Endothelial cell of umbilical vein (primary cell): ENCODE data around the gene GNPTAB. TPM values are rescaled to one million over a fixed set of nuclear protein-coding genes. Genes with fewer than 3 reads are reported as not detected.

Experiments
- BruUV-seq: library from RNA; stranded (reverse); fragments of 400-500 nt; replicated peaks from 2 replicates; lab custom pipeline; 2021; lab: Mats Ljungman, UMichigan
- CTCF ChIA-PET: fragments of 300-600, 350-600 bp; sonication (Branson Sonifier 250); formaldehyde crosslinking; loops from one replicate; lab custom pipeline; 2021; ENCODE audit warnings: antibody characterized with exemption, inconsistent platforms; lab: Charles Lee
- POLR2A ChIA-PET: fragments of 300-600, 350-600 bp; sonication (Branson Sonifier 250); formaldehyde crosslinking; loops from one replicate; lab custom pipeline; 2021; ENCODE audit warnings: antibody characterized with exemption, inconsistent platforms; lab: Charles Lee
- DNase-seq: peaks from one replicate; pipeline ENCODE4 v3.0.0-alpha.2; 2011; ENCODE audit warnings: low read depth, low spot score
- FAIRE-seq: peaks from 2 replicates; lab custom pipeline; 2011; peaks lifted over from hg19 to GRCh38; lab: Jason Lieb, UNC
- H2AFZ ChIP-seq: 2 replicates; pipeline ENCODE4 v1.6.0; 2012; ENCODE audit warnings: low read depth, low read length, control low read depth, inconsistent platforms
- H3K27ac ChIP-seq: 2 replicates; pipeline ENCODE4 v1.5.1; 2011; ENCODE audit warnings: low read depth, mild to moderate bottlenecking, control low read depth, low read length, moderate library complexity; ENCODE audit not compliant: insufficient read depth
- H3K27me3 ChIP-seq, 2 experiments: 2 replicates each; pipeline versions ENCODE4 v1.6.0 to v1.6.1; 2011; ENCODE audit warnings: low read length in 2 of 2, mixed read lengths in 1 of 2; ENCODE audit not compliant: control insufficient read depth in 2 of 2, insufficient read depth in 2 of 2
- H3K36me3 ChIP-seq, 2 experiments: 2 replicates in 1 of 2; 3 replicates in 1 of 2; pipeline ENCODE4 v1.5.1; 2011; ENCODE audit warnings: low read length in 2 of 2, mild to moderate bottlenecking in 1 of 2, moderate library complexity in 1 of 2; ENCODE audit not compliant: control insufficient read depth in 2 of 2, insufficient read depth in 2 of 2; ENCODE audit errors: extremely low read depth in 1 of 2
- H3K4me1 ChIP-seq: 3 replicates; pipeline ENCODE4 v1.5.1; 2011; ENCODE audit warnings: mild to moderate bottlenecking, low read length; ENCODE audit not compliant: control insufficient read depth, insufficient read depth; ENCODE audit errors: extremely low read depth
- H3K4me2 ChIP-seq: 2 replicates; pipeline ENCODE4 v1.6.1; 2011; ENCODE audit warnings: low read length, control low read depth, mixed read lengths; ENCODE audit not compliant: insufficient read depth
- H3K4me3 ChIP-seq, 3 experiments: fragments of 200-600 bp in 1 of 3; sonication (generic), shearing (Covaris generic) in 1 of 3; replicated peaks in 1 of 3; 2 replicates each; pipeline ENCODE4 v1.5.1; 2011 to 2016; ENCODE audit warnings: control low read depth in 3 of 3, low read length in 3 of 3, mild to moderate bottlenecking in 2 of 3, inconsistent platforms in 1 of 3, low read depth in 1 of 3, moderate library complexity in 1 of 3; ENCODE audit not compliant: insufficient read depth in 1 of 3
- H3K79me2 ChIP-seq: 2 replicates; pipeline ENCODE4 v1.6.0; 2012; ENCODE audit warnings: low read length, inconsistent platforms; ENCODE audit not compliant: control insufficient read depth, insufficient read depth
- H3K9ac ChIP-seq: replicated peaks from 2 replicates; pipeline ENCODE3; 2011; ENCODE audit warnings: low read length, control low read depth; ENCODE audit not compliant: insufficient read depth; ENCODE audit errors: extremely low read depth
- H3K9me1 ChIP-seq: replicated peaks from 3 replicates; pipeline ENCODE4 v1.6.0; 2011; ENCODE audit warnings: mild to moderate bottlenecking, low read length; ENCODE audit not compliant: control insufficient read depth, insufficient read depth; ENCODE audit errors: extremely low read depth
- H3K9me3 ChIP-seq: replicated peaks from 2 replicates; pipeline ENCODE4 v1.5.1; 2012; ENCODE audit warnings: low read length, inconsistent platforms; ENCODE audit not compliant: control insufficient read depth, insufficient read depth
- H4K20me1 ChIP-seq: replicated peaks from 2 replicates; pipeline ENCODE3; 2011; ENCODE audit warnings: mild to moderate bottlenecking, low read length; ENCODE audit not compliant: control insufficient read depth, insufficient read depth; ENCODE audit errors: extremely low read depth
- CTCF ChIP-seq, 2 donors: IDR thresholded peaks; 1 replicate in 1 of 2; 2 replicates in 1 of 2; pipeline ENCODE4 v1.5.1; 2011; ENCODE audit warnings: low read length in 2 of 2, mild to moderate bottlenecking in 2 of 2, moderate library complexity in 2 of 2, control low read depth in 1 of 2, inconsistent platforms in 1 of 2, low read depth in 1 of 2; ENCODE audit not compliant: insufficient read depth in 1 of 2; ENCODE audit errors: extremely low read depth in 1 of 2
- EZH2 ChIP-seq: IDR thresholded peaks from 2 replicates; pipeline ENCODE4 v1.6.1; 2012; ENCODE audit warnings: borderline replicate concordance, low read depth, mild to moderate bottlenecking, moderate library complexity, low read length, inconsistent platforms; ENCODE audit not compliant: severe bottlenecking
- FOS ChIP-seq: IDR thresholded peaks from 2 replicates; pipeline ENCODE4 v1.6.1; 2011; ENCODE audit warnings: mild to moderate bottlenecking, low read length, moderate library complexity, borderline replicate concordance; ENCODE audit not compliant: insufficient read depth
- GATA2 ChIP-seq: IDR thresholded peaks from 2 replicates; pipeline ENCODE4 v1.7.0; 2011; ENCODE audit warnings: low read depth, mild to moderate bottlenecking, moderate library complexity, mixed read lengths, low read length; ENCODE audit not compliant: insufficient read length, insufficient read depth
- JUN ChIP-seq: IDR thresholded peaks from 2 replicates; pipeline ENCODE4 v1.6.1; 2011; ENCODE audit warnings: borderline replicate concordance, low read depth; ENCODE audit not compliant: insufficient read length, insufficient read depth
- MAX ChIP-seq: IDR thresholded peaks from 2 replicates; pipeline ENCODE4 v1.6.1; 2011; ENCODE audit not compliant: insufficient read depth, insufficient read length
- MYC ChIP-seq: IDR thresholded peaks from one replicate; pipeline ENCODE4 v1.6.1; 2011; ENCODE audit warnings: mild to moderate bottlenecking, low read depth, low read length
- POLR2A ChIP-seq: IDR thresholded peaks from 2 replicates; pipeline ENCODE4 v1.6.1; 2012; ENCODE audit warnings: low read depth, mild to moderate bottlenecking, control low read depth, low read length
- POLR2AphosphoS5 ChIP-seq: IDR thresholded peaks from 2 replicates; pipeline ENCODE4 v1.6.1; 2012; ENCODE audit warnings: low read depth, mild to moderate bottlenecking, control low read depth, low read length, moderate library complexity; ENCODE audit not compliant: insufficient read depth
- dilution Hi-C: fragments of 300-500 bp; cut with MboI; formaldehyde crosslinking; loops from one replicate; pipeline ENCODE4 v1.15.0; 2019; ENCODE audit warnings: low sequenced_read_pairs; ENCODE audit not compliant: extremely low pct_ligation_motif_present
- intact Hi-C: fragments of 100-400 bp; cut with micrococcal nuclease; formaldehyde crosslinking; loops from one replicate; pipeline ENCODE4 v1.10.0; 2022
- polyA plus RNA-seq, 4 experiments: library from polyadenylated mRNA; depleted of rRNA in 3 of 4; stranded (reverse) in 3 of 4; unstranded in 1 of 4; fragments of >200 nt; gene quantifications; 2 replicates each; pipeline versions ENCODE4 v1.2.1 to v1.2.3, GENCODE V29; 2011 to 2012; ENCODE audit warnings: missing spikeins in 1 of 4
- total RNA-seq: library from RNA; stranded (reverse); gene quantifications from 2 replicates; pipeline ENCODE4 v1.2.3, GENCODE V29; 2021

The GNPTAB gene
- total and polyA plus RNA-seq, 2 donors (not counting 3 experiments of a cell fraction or from before 2014, with no cell fraction given), result 15.6 to 39.5 TPM

GRCh38 chr12:101828463-101829196 is 2.1 kb downstream of the GNPTAB start:
- POLR2A ChIA-PET, result no interaction called here

More at GRCh38 chr12:101828463-101829196, 2.1 kb downstream of the GNPTAB start:
- no peak for TF ChIP-seq CTCF (IDR thresholded peaks at IDR 0.05; ENCODE audit: extremely low read depth in 1 of 2, insufficient read depth in 1 of 2, low read depth in 1 of 2, low read length in 2 of 2)
- no peak for TF ChIP-seq EZH2
- TF ChIP-seq POLR2A, result no peak
- TF ChIP-seq JUN, result no peak
- TF ChIP-seq GATA2, result no peak
- TF ChIP-seq MAX, result no peak
- TF ChIP-seq MYC, result no peak
- TF ChIP-seq POLR2AphosphoS5, result no peak
- no peak for TF ChIP-seq FOS
- CTCF ChIA-PET, result interaction anchor here (1.0 to 6.7 kb wide), 6 partner anchors 12 to 69 kb away, joined by 3 to 121 read pairs (median 22); no protein-coding TSS in a partner anchor
- FAIRE-seq, result no peak
- Histone ChIP-seq H3K79me2 (no peaks in the 10 kb centered on the region), H3K27ac (no peak overlapping the region), H3K9me1 (no peaks in the 10 kb centered on the region), H3K4me1 (peaks cover 4% of the 10 kb centered on the region), H3K36me3 (no peaks in the 10 kb centered on the region), H2AFZ (no peak overlapping the region), H3K4me3 (no peak overlapping the region), H3K9ac (no peak overlapping the region), H3K27me3 (no peaks in the 10 kb centered on the region), H3K9me3 (no peaks in the 10 kb centered on the region), H4K20me1 (no peaks in the 10 kb centered on the region), H3K4me2 (no peak overlapping the region)
- no peak for DNase-seq
- dilution Hi-C loops (no loop called here), intact Hi-C loops (no loop called here)
- no TSS peak for BruUV-seq
